Sigmoid colon (tissue), 4 donors: Measurements from ENCODE around the gene IRX2.

Source experiments
- POLR2A ChIP-seq, 2 donors: fragments of 450-650 bp; IDR thresholded peaks; one replicate each; pipeline ENCODE4 v1.6.1; 2016; ENCODE audit warnings: antibody characterized with exemption in 2 of 2, mild to moderate bottlenecking in 2 of 2, moderate library complexity in 2 of 2
- POLR2AphosphoS5 ChIP-seq, 4 donors: sonication (generic); formaldehyde crosslinking; IDR thresholded peaks; one replicate each; pipeline ENCODE4 v1.6.1; 2017; ENCODE audit warnings: antibody characterized with exemption in 4 of 4
- TF ChIP-seq, protein P1 (sequence below), 4 experiments: fragments of 450-650 bp in 3 of 4; fragments of 200-600 bp in 1 of 4; IDR thresholded peaks; one replicate each; pipeline ENCODE4 v1.5.1; 2016 to 2019; ENCODE audit warnings: antibody characterized with exemption in 4 of 4, mild to moderate bottlenecking in 3 of 4, moderate library complexity in 2 of 4

DNA sequence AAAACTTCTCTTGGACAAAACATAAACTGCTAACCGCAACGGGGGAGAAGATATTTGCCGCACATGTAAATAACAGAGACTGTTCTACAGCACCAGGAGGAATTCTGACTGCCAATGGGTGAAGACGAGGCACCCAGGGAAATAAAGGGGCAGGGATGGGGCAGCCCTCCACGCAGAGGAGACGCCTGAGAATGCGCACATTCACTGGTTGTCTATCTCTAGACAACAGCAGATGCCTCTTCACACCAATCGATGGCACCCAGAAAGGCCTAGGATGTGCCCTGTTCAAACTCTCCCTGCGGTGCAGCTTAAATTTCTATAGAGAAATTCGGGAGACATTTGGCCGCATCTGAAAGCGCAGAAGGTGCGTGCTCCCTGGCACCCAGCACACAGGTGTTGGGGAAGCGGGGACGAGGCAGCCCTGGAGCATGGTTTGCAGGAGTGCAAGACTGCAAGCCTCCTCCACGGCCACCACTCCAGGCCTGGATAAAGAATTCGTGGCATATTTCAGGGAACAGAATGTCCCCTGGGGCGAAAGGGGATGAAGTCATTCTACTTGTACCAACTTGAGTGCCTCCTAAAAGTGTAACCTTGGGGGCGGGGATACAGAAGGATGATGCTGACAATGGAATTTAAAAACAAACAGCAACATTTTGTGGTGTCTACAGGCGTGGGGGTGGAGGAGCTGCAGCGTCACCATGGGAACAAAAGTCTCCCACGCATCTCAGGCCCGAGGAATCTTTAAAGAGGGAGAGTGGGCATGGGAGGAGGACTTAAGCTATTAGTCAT, 6.3 kb upstream of the IRX2 start:
- TF ChIP-seq POLR2A (IDR thresholded peaks at IDR 0.05) (no peak), POLR2AphosphoS5 (IDR thresholded peaks at IDR 0.05) (no peak)
- TF ChIP-seq, protein P1, sequence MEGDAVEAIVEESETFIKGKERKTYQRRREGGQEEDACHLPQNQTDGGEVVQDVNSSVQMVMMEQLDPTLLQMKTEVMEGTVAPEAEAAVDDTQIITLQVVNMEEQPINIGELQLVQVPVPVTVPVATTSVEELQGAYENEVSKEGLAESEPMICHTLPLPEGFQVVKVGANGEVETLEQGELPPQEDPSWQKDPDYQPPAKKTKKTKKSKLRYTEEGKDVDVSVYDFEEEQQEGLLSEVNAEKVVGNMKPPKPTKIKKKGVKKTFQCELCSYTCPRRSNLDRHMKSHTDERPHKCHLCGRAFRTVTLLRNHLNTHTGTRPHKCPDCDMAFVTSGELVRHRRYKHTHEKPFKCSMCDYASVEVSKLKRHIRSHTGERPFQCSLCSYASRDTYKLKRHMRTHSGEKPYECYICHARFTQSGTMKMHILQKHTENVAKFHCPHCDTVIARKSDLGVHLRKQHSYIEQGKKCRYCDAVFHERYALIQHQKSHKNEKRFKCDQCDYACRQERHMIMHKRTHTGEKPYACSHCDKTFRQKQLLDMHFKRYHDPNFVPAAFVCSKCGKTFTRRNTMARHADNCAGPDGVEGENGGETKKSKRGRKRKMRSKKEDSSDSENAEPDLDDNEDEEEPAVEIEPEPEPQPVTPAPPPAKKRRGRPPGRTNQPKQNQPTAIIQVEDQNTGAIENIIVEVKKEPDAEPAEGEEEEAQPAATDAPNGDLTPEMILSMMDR (IDR thresholded peaks at IDR 0.05) = no peak
